ENCODE measurements around the gene EXOG.

The EXOG gene

GRCh38 chr3:38549957-38550840 is 54.1 kb downstream of the EXOG start:
- Histone ChIP-seq H3K36me3 (replicated peaks; ENCODE audit: low read depth, low read length) (no peaks in the 10 kb centered on the region), H3K9me3 (ENCODE audit: insufficient read depth, low read length) (no peaks in the 10 kb centered on the region), H3K79me2 (ENCODE audit: low read length) (no peaks in the 10 kb centered on the region), H3K4me3 (ENCODE audit: low read length) (no peak overlapping the region), H2AFZ (ENCODE audit: low read depth, low read length) (no peak overlapping the region), H3K27ac (ENCODE audit: low read length) (no peak overlapping the region), H3K27me3 (ENCODE audit: low read depth, low read length) (peaks cover 17% of the 10 kb centered on the region), H3K4me1 (ENCODE audit: low read length) (no peaks in the 10 kb centered on the region), H3K4me2 (ENCODE audit: low read length) (no peak overlapping the region), H4K20me1 (ENCODE audit: insufficient read depth, low read length) (no peaks in the 10 kb centered on the region), H3K9ac (ENCODE audit: low read length) (no peak overlapping the region)
- TF ChIP-seq, protein P1, sequence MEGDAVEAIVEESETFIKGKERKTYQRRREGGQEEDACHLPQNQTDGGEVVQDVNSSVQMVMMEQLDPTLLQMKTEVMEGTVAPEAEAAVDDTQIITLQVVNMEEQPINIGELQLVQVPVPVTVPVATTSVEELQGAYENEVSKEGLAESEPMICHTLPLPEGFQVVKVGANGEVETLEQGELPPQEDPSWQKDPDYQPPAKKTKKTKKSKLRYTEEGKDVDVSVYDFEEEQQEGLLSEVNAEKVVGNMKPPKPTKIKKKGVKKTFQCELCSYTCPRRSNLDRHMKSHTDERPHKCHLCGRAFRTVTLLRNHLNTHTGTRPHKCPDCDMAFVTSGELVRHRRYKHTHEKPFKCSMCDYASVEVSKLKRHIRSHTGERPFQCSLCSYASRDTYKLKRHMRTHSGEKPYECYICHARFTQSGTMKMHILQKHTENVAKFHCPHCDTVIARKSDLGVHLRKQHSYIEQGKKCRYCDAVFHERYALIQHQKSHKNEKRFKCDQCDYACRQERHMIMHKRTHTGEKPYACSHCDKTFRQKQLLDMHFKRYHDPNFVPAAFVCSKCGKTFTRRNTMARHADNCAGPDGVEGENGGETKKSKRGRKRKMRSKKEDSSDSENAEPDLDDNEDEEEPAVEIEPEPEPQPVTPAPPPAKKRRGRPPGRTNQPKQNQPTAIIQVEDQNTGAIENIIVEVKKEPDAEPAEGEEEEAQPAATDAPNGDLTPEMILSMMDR (IDR thresholded peaks at IDR 0.05; ENCODE audit: low read depth, low read length), result no peak
- no peak for TF ChIP-seq EZH2phosphoT487 (IDR thresholded peaks at IDR 0.05; ENCODE audit: low read depth)

GRCh38 chr3:38551026-38551832 is 55.1 kb downstream of the EXOG start:
- H3K36me3 ChIP-seq (replicated peaks; ENCODE audit: low read depth, low read length), result no peaks in the 10 kb centered on the region
- no peak overlapping the region for H2AFZ ChIP-seq (ENCODE audit: low read depth, low read length)
- no peaks in the 10 kb centered on the region for H3K9me3 ChIP-seq (ENCODE audit: insufficient read depth, low read length)
- no peak overlapping the region for H3K9ac ChIP-seq (ENCODE audit: low read length)
- H3K79me2 ChIP-seq (ENCODE audit: low read length), result no peaks in the 10 kb centered on the region
- peaks cover 17% of the 10 kb centered on the region for H3K27me3 ChIP-seq (ENCODE audit: low read depth, low read length)
- no peaks in the 10 kb centered on the region for H3K4me1 ChIP-seq (ENCODE audit: low read length)
- H3K4me3 ChIP-seq (ENCODE audit: low read length), result no peak overlapping the region
- H4K20me1 ChIP-seq (ENCODE audit: insufficient read depth, low read length), result no peaks in the 10 kb centered on the region
- no peak overlapping the region for H3K4me2 ChIP-seq (ENCODE audit: low read length)
- no peak overlapping the region for H3K27ac ChIP-seq (ENCODE audit: low read length)
- TF ChIP-seq EZH2phosphoT487 (IDR thresholded peaks at IDR 0.05; ENCODE audit: low read depth), result no peak
- TF ChIP-seq, protein P1 (IDR thresholded peaks at IDR 0.05; ENCODE audit: low read depth, low read length), result no peak

DNA sequence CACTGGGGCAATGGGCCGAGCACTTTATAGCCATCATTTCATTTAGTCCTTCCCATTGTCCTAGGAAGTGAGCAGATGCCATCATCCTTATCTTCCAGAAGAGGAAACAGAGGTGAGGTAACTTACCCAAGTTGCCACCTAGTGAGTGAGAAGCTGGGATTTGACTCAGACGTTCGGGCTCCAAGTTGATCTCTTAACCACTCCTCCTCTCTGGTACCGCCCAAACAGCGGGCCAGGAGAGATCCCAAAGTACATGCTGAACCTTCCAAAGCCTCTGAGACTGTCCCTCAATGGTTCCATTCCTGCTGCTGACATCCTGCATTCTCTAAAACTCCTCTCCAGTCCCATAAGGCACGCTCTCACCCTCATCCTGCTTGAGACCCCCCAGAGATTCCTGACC is 56.2 kb downstream of the EXOG start:
- TF ChIP-seq, protein P1 (IDR thresholded peaks at IDR 0.05; ENCODE audit: low read depth, low read length), result no peak
- TF ChIP-seq EZH2phosphoT487 (IDR thresholded peaks at IDR 0.05; ENCODE audit: low read depth), result no peak
- Histone ChIP-seq H4K20me1 (ENCODE audit: insufficient read depth, low read length) (no peaks in the 10 kb centered on the region), H3K27ac (ENCODE audit: low read length) (no peak overlapping the region), H3K27me3 (ENCODE audit: low read depth, low read length) (peaks cover 21% of the 10 kb centered on the region), H3K9me3 (ENCODE audit: insufficient read depth, low read length) (no peaks in the 10 kb centered on the region), H3K4me1 (ENCODE audit: low read length) (no peaks in the 10 kb centered on the region), H3K4me2 (ENCODE audit: low read length) (no peak overlapping the region), H2AFZ (ENCODE audit: low read depth, low read length) (no peak overlapping the region), H3K36me3 (replicated peaks; ENCODE audit: low read depth, low read length) (no peaks in the 10 kb centered on the region), H3K9ac (ENCODE audit: low read length) (no peak overlapping the region), H3K79me2 (ENCODE audit: low read length) (no peaks in the 10 kb centered on the region), H3K4me3 (ENCODE audit: low read length) (no peak overlapping the region)

GRCh38 chr3:38553071-38553470 is 56.9 kb downstream of the EXOG start:
- no peaks in the 10 kb centered on the region for H3K4me1 ChIP-seq (ENCODE audit: low read length)
- no peak overlapping the region for H3K4me3 ChIP-seq (ENCODE audit: low read length)
- no peak overlapping the region for H3K27ac ChIP-seq (ENCODE audit: low read length)
- H2AFZ ChIP-seq (ENCODE audit: low read depth, low read length), result no peak overlapping the region
- H3K4me2 ChIP-seq (ENCODE audit: low read length), result no peak overlapping the region
- no peak overlapping the region for H3K9ac ChIP-seq (ENCODE audit: low read length)
- TF ChIP-seq, protein P1 (IDR thresholded peaks at IDR 0.05; ENCODE audit: low read depth, low read length), result no peak
- no peak for TF ChIP-seq EZH2phosphoT487 (IDR thresholded peaks at IDR 0.05; ENCODE audit: low read depth)
- no peaks in the 10 kb centered on the region for H4K20me1 ChIP-seq (ENCODE audit: insufficient read depth, low read length)
- H3K79me2 ChIP-seq (ENCODE audit: low read length), result no peaks in the 10 kb centered on the region
- H3K9me3 ChIP-seq (ENCODE audit: insufficient read depth, low read length), result no peaks in the 10 kb centered on the region
- peaks cover 24% of the 10 kb centered on the region for H3K27me3 ChIP-seq (ENCODE audit: low read depth, low read length)
- H3K36me3 ChIP-seq (replicated peaks; ENCODE audit: low read depth, low read length), result no peaks in the 10 kb centered on the region
